ENCODE results near the gene OOSP4B. TPM values are rescaled to one million over a fixed set of nuclear protein-coding genes. Genes with fewer than 3 reads are reported as not detected.
"Not testable (repeated sequence)": the region's sequence is repeated elsewhere in the genome, so short reads cannot be mapped to it uniquely, and the experiment has no call there.

The OOSP4B gene
- total RNA-seq, 2 donors from 2014 or later: not detected

- H3K4me3 ChIP-seq: no peak overlapping the region
- no peak overlapping the region for H3K27ac ChIP-seq
- no peaks in the 10 kb centered on the region for H3K27me3 ChIP-seq (replicated peaks; ENCODE audit: insufficient read depth)
- no peaks in the 10 kb centered on the region for H3K9me3 ChIP-seq
- ATAC-seq (ENCODE audit: insufficient number of reproducible peaks, low FRiP score, low read depth) (no peak), DNase-seq (ENCODE audit: low spot score) (no peak)
- H3K36me3 ChIP-seq: no peaks in the 10 kb centered on the region
- H3K4me1 ChIP-seq (ENCODE audit: control insufficient read depth in 1 of 2, low read depth in 2 of 2): no peaks in the 10 kb centered on the region
- TF ChIP-seq CTCF (IDR thresholded peaks at IDR 0.05): no peak
Measured at GRCh38 chr11:60064111-60064510, 47.1 kb downstream of the OOSP4B start.

GRCh38 chr11:60065801-60066200 is 48.8 kb downstream of the OOSP4B start:
- no peak for TF ChIP-seq CTCF (IDR thresholded peaks at IDR 0.05)
- H3K27ac ChIP-seq: no peak overlapping the region
- DNase-seq (ENCODE audit: low spot score) (no peak), ATAC-seq (ENCODE audit: insufficient number of reproducible peaks, low FRiP score, low read depth) (no peak)
- H3K36me3 ChIP-seq: no peaks in the 10 kb centered on the region
- no peaks in the 10 kb centered on the region for H3K9me3 ChIP-seq
- H3K4me3 ChIP-seq: no peak overlapping the region
- H3K4me1 ChIP-seq (ENCODE audit: control insufficient read depth in 1 of 2, low read depth in 2 of 2): no peaks in the 10 kb centered on the region
- H3K27me3 ChIP-seq (replicated peaks; ENCODE audit: insufficient read depth): no peaks in the 10 kb centered on the region

- no peak overlapping the region for H3K27ac ChIP-seq
- no peak for TF ChIP-seq CTCF (IDR thresholded peaks at IDR 0.05)
Measured at GRCh38 chr11:60069450-60069849, 52.5 kb downstream of the OOSP4B start.

GRCh38 chr11:60071644-60072043 is 54.7 kb downstream of the OOSP4B start:
- not testable (repeated sequence) for H3K27me3 ChIP-seq (replicated peaks; ENCODE audit: insufficient read depth); ATAC-seq (ENCODE audit: insufficient number of reproducible peaks, low FRiP score, low read depth); H3K4me1 ChIP-seq (ENCODE audit: control insufficient read depth in 1 of 2, low read depth in 2 of 2); DNase-seq (ENCODE audit: low spot score); H3K4me3 ChIP-seq; H3K36me3 ChIP-seq; H3K27ac ChIP-seq; H3K9me3 ChIP-seq

More at GRCh38 chr11:60069450-60069849, 52.5 kb downstream of the OOSP4B start:
- no peak for ATAC-seq (ENCODE audit: insufficient number of reproducible peaks, low FRiP score, low read depth)
- Histone ChIP-seq H3K4me1 (ENCODE audit: control insufficient read depth in 1 of 2, low read depth in 2 of 2) (no peaks in the 10 kb centered on the region), H3K27me3 (replicated peaks; ENCODE audit: insufficient read depth) (no peaks in the 10 kb centered on the region), H3K4me3 (no peak overlapping the region), H3K9me3 (no peaks in the 10 kb centered on the region), H3K36me3 (no peaks in the 10 kb centered on the region)
- no peak for DNase-seq (ENCODE audit: low spot score)

- no peaks in the 10 kb centered on the region for H3K27me3 ChIP-seq (replicated peaks; ENCODE audit: insufficient read depth)
- TF ChIP-seq CTCF (IDR thresholded peaks at IDR 0.05): no peak
- H3K9me3 ChIP-seq: no peaks in the 10 kb centered on the region
- ATAC-seq (ENCODE audit: insufficient number of reproducible peaks, low FRiP score, low read depth) (no peak), DNase-seq (ENCODE audit: low spot score) (no peak)
- H3K4me3 ChIP-seq: no peak overlapping the region
- no peaks in the 10 kb centered on the region for H3K36me3 ChIP-seq
- no peaks in the 10 kb centered on the region for H3K4me1 ChIP-seq (ENCODE audit: control insufficient read depth in 1 of 2, low read depth in 2 of 2)
- no peak overlapping the region for H3K27ac ChIP-seq
Measured at GRCh38 chr11:60077216-60077817, 60.3 kb downstream of the OOSP4B start.

GRCh38 chr11:60077981-60078380 is 61.0 kb downstream of the OOSP4B start:
- DNase-seq (ENCODE audit: low spot score) (no peak), ATAC-seq (ENCODE audit: insufficient number of reproducible peaks, low FRiP score, low read depth) (no peak)
- Histone ChIP-seq H3K27ac (no peak overlapping the region), H3K4me3 (no peak overlapping the region), H3K9me3 (no peaks in the 10 kb centered on the region), H3K4me1 (ENCODE audit: control insufficient read depth in 1 of 2, low read depth in 2 of 2) (no peaks in the 10 kb centered on the region), H3K27me3 (replicated peaks; ENCODE audit: insufficient read depth) (no peaks in the 10 kb centered on the region), H3K36me3 (no peaks in the 10 kb centered on the region)
- no peak for TF ChIP-seq CTCF (IDR thresholded peaks at IDR 0.05)
